ENCODE results near the gene UTP14A. TPM values are rescaled to one million over a fixed set of nuclear protein-coding genes. Genes with fewer than 3 reads are reported as not detected.

The UTP14A gene
- total RNA-seq, 1 donor from 2014 or later = 14.0 TPM

GRCh38 chrX:129877401-129877800 is 28.6 kb upstream of the UTP14A start:
- H3K36me3 ChIP-seq (ENCODE audit: control insufficient read depth, insufficient read depth, low read length) = no peaks in the 10 kb centered on the region
- TF ChIP-seq CTCF (IDR thresholded peaks at IDR 0.05; ENCODE audit: insufficient read depth, low read length, severe bottlenecking) = no peak
- no peak overlapping the region for H3K4me3 ChIP-seq (ENCODE audit: low read depth, low read length)
- DNase-seq (ENCODE audit: low read depth) = no peak
- no peak for FAIRE-seq
- no peaks in the 10 kb centered on the region for H3K27me3 ChIP-seq (ENCODE audit: control insufficient read depth, insufficient read depth, low read length)

GRCh38 chrX:129900054-129900453 is 5.9 kb upstream of the UTP14A start:
- Histone ChIP-seq H3K27me3 (ENCODE audit: control insufficient read depth, insufficient read depth, low read length) (no peaks in the 10 kb centered on the region), H3K4me3 (ENCODE audit: low read depth, low read length) (no peak overlapping the region), H3K36me3 (ENCODE audit: control insufficient read depth, insufficient read depth, low read length) (no peaks in the 10 kb centered on the region)
- no peak for DNase-seq (ENCODE audit: low read depth)
- FAIRE-seq = no peak
- TF ChIP-seq CTCF (IDR thresholded peaks at IDR 0.05; ENCODE audit: insufficient read depth, low read length, severe bottlenecking) = no peak

GRCh38 chrX:129908636-129909035 is 2.7 kb downstream of the UTP14A start:
- peak; percentile 25 for DNase-seq (ENCODE audit: low read depth)
- no peak for TF ChIP-seq CTCF (IDR thresholded peaks at IDR 0.05; ENCODE audit: insufficient read depth, low read length, severe bottlenecking)
- H3K27me3 ChIP-seq (ENCODE audit: control insufficient read depth, insufficient read depth, low read length) = no peaks in the 10 kb centered on the region
- no peak for FAIRE-seq
- peaks cover 2% of the 10 kb centered on the region for H3K36me3 ChIP-seq (ENCODE audit: control insufficient read depth, insufficient read depth, low read length)
- no peak overlapping the region for H3K4me3 ChIP-seq (ENCODE audit: low read depth, low read length)

- FAIRE-seq (no peak), DNase-seq (ENCODE audit: low read depth) (peak; percentile 69)
- no peak overlapping the region for H3K4me3 ChIP-seq (ENCODE audit: low read depth, low read length)
- peaks cover 1% of the 10 kb centered on the region for H3K36me3 ChIP-seq (ENCODE audit: control insufficient read depth, insufficient read depth, low read length)
- H3K27me3 ChIP-seq (ENCODE audit: control insufficient read depth, insufficient read depth, low read length) = no peaks in the 10 kb centered on the region
- TF ChIP-seq CTCF (IDR thresholded peaks at IDR 0.05; ENCODE audit: insufficient read depth, low read length, severe bottlenecking) = peak; percentile 61
These were observed 19.5 kb downstream of the UTP14A start for GRCh38 chrX:129925305-129926092.

GRCh38 chrX:129930941-129931410 is 25.0 kb downstream of the UTP14A start:
- DNase-seq (ENCODE audit: low read depth) = no peak
- no peak for FAIRE-seq
- H3K36me3 ChIP-seq (ENCODE audit: control insufficient read depth, insufficient read depth, low read length) = peaks cover under 1% of the 10 kb centered on the region
- H3K4me3 ChIP-seq (ENCODE audit: low read depth, low read length) = peak overlapping the region; percentile 59
- no peaks in the 10 kb centered on the region for H3K27me3 ChIP-seq (ENCODE audit: control insufficient read depth, insufficient read depth, low read length)
- TF ChIP-seq CTCF (IDR thresholded peaks at IDR 0.05; ENCODE audit: insufficient read depth, low read length, severe bottlenecking) = no peak
